A549 treated with RU486 at 1 μM for 4 hours (cell line): Measurements from ENCODE around the gene LRRC15. TPM values are rescaled to one million over a fixed set of nuclear protein-coding genes. Genes with fewer than 3 reads are reported as not detected.

Experiments used
- total RNA-seq: library from RNA; stranded (reverse); fragments of 200-300 nt; extraction: Qiagen RNA extraction; gene quantifications from 5 replicates; pipeline ENCODE4 v1.2.3, GENCODE V29; 2022; ENCODE audit warnings: low read depth

The LRRC15 gene
- total RNA-seq, result 0.15 to 0.22 TPM (median 0.22 TPM) in 5 replicates

DNA sequence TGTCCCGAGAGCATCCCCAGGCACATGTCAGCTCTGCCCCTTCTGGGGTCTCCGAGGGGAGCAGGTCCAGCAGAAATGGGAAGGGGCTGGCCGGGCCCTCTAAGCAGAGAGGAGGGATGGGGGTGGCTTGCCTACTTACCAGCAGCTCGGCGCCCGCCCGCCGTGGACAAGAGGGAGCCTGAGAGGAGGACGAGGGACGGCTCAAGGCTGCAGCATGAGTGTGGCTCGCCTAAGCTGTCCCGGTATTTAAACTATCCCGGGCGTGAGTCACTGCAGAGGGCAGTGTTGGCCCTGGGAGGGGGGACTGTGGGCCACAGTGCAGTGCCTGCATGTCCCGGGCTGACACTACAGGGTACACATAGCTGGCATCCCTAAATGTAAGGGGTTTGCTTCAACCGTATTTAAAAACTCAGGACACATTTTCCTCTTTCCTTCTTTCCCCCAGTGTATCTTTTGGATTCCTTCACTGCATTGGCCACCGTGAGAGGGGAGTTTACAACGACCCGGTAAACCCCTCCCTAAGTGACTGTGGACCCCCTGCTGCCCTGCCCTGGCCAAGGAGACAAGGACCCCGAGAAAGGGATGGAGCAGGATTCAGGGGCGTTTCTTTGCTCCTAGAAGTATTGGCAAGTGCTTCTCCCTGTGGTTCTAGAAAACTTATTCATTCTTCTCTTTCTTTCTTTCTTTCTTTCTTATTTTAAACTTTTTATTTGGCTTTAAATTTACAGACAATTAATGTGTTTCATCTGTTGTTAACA, at the start of gene LRRC15:
Gene LRRC15 (minus strand): TSS at position 222 of the 758 bp plus-strand sequence. CDS start 8,700 bp downstream, outside the sequence.

DNA sequence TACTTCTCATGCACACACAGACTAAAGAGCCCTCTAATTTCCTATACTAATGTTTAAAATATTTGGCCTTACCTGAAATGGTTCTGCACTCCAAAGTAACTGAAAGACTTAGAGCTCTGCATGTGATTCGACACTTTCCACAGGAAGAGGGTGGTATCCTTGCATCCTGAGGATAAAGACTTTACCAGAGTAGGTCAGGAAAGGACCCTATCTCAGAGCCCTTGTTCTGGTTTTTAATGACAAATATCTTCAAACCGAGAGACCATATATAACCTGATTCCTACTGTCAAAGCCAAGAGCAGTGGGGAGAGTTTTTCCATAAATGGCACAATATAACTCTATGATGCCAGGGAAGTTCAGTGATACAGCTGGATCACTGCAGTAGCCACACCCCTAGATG, 29.6 kb upstream of the LRRC15 start, which contains the start of gene GP5:
Gene GP5 (minus strand): TSS at position 101 of the 400 bp plus-strand sequence. CDS start 984 bp downstream, outside the sequence.

DNA sequence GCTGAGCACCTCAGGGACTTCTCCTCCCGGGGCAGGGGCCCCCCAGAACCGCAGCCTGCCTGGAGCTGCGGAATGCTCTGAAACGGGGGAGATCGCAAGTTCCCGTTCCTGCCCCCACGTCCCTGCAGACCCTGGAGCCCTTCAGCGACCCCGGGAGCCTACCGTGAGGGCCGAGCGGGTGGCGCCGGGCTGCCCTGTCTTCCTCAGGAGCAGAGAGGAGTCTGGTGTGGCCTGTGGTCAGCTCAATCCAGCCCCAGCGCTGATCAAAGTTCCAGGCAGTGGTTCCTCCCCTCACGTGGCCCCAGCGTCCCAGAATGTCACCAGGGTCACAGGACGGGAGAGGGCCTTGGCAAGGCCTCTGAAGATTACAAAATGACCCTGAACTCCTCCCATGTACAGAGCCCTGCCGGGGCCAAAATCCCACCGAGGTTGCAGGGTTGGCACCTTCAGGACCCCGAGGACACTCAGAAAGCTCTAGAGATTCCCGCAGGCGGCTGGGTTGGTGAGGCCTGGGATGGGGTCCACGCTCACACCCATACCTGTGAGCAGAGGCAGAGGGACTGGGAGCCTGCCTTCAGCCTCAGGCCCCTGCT, 18.4 kb downstream of the LRRC15 start, which contains the start of gene CPN2:
Gene CPN2 (minus strand): TSS at position 249 of the 593 bp plus-strand sequence. CDS start 8,626 bp downstream, outside the sequence.

Other genes starting within 250 kb of the LRRC15 start
- 10.4 to 16.2 TPM (median 14.4 TPM) in 5 replicates for gene HES1, start 233.6 kb downstream of the LRRC15 start, total RNA-seq
- not detected in 5 replicates for gene CPN2, start 18.4 kb downstream of the LRRC15 start, total RNA-seq
- gene GP5, start 29.5 kb upstream of the LRRC15 start, total RNA-seq, result 0.03 TPM in 1 of 5 replicates, not detected in the others
- 19.4 to 50.3 TPM (median 35.8 TPM) in 5 replicates for gene ATP13A3, start 117.3 kb upstream of the LRRC15 start, total RNA-seq